GM21360 (cell line): ENCODE measurements around the gene PRKCB.

Experiments used
- ATAC-seq: cut with Tn5 transposase; IDR thresholded peaks from one replicate; pipeline ENCODE4 v1.9.1; 2021; ENCODE audit warnings: mild to moderate bottlenecking, moderate library complexity; ENCODE audit not compliant: unreplicated experiment

Gene PRKCB

DNA sequence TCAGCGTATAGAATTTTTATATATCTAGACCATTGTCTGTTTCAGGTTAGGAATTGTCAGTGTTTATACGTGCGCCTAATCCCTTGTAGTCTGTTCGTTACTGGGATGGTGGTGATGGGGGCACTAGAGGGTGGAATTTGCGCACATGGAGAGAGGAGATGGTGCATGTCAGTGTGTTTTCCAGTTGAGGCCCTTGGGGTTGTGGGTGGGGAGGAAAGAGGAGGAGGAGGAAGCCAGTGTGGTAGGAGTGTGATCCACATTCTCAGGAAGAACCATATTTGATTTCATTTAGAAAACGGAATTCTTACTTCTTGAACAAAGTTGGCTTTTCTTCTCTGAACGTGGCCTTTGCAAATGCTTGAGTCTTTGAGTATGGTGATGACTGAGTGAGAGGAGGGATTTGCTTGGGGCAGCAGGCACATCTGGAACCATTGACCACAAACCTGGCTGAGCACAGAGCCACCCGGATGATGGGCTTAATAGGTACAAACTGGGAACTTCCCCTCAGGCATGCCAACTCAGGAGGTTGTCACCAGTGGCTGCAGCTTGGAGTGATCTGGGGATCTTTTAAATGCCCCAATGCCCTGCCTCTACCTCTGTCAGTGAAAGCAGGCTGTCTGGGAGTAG lies 98.9 kb downstream of the PRKCB start:
- ATAC-seq = no peak

DNA sequence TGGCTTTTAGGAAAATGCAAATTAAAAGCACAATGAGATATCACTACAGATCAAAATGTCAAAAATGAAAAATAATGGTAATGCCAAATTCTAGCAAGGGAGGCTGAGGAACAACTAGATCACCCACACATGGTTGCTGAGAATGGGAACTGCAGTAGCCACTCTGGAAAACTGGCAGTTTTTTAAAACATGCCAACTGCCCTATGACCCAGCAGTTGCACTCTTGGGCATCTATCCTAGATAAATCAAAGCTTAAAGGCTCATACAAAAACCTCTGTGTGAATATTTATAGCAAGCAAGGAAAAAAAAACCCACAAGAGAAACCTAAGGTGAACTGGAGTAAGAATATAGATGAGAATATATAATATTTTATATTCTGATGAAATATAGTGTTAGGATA lies 104.3 kb downstream of the PRKCB start:
- ATAC-seq = no peak

GRCh38 chr16:23941025-23941424 lies 105.2 kb downstream of the PRKCB start:
- ATAC-seq = no peak

DNA sequence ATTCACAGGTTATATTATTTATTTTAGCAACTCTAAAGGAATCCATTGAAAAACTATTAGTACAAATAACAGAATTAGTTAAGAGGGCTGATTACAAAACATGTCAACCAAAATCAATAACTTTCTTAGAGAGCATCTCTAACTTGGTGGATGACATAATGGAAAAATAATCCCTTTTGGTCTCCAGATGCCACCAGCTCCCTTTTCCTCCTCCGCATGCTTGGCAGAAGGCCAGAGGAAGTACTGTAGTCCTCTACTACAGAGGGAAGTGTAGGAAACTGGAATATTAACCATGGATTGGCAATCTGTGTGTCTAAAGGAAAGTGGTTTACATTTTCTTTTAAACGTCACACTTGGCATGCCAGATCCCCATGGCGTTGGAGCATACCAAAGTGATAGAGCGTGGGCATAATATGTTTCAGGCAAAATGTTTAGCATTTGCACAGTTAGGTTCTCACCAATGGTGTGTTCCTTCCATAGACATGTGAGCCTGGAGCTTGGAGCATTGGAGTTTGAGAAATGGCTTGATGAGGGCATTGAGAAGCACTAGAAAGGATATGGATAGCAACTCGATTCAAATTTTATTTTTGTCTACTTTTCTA lies 106.3 kb downstream of the PRKCB start:
- ATAC-seq = no peak

DNA sequence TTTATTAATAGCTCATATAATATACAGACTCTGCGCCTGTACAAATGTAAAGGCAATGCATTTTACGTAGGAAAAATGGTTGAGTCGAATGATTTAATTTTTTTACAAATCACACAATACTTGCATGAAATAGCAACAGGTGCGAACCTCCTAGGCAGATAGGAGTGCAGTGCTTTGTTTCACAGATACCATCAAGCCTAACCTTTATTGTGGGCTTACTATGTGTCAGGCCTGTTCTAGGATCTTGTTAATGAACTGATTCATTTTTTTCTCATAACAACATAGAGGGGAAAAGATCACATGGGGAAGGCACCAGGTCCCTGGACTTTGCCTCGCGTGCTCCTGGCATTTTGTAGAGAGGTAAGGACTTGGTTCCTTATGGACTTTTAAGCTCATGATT lies 107.8 kb downstream of the PRKCB start:
- ATAC-seq = no peak

- no peak for ATAC-seq
These were observed 108.6 kb downstream of the PRKCB start for GRCh38 chr16:23944381-23944780.

DNA sequence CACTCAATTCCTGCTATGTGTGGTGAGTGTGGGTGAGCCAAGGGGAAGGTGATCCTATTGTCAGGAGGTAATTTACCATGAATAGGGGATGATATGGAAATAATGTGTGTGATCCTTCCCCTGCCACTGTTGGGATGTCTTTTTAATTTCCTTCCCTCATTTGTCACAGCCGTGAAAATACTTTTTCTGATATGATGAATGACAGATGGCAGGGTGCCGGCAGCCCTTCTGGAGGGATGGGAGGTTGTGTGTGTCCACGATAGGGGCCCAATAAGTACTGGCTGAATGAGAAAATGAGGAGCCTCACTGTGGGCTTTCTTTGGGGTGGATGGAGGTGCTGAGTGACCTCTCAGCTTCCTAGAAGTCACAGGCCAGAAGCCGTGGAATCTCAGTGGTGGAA lies 109.5 kb downstream of the PRKCB start:
- ATAC-seq = no peak

DNA sequence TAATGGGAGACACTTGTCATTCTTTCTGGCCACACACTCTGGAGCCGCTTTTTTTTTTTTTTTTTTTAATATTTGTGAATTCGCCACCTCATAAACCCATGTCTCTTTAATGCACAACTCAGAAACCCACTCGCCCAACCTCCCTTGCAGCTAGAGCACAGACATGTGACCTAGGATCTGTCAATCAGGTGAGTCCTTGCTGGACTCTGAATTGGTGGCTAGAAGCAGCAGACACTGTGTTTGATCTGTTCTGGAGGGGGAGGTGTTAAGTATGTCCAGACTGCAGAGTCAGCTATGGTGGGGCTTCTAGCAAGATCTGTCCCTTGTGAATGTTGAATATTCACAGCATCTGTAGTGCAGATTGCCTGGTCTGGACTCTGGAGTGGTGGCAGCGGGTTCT lies 112.1 kb downstream of the PRKCB start:
- ATAC-seq = no peak

DNA sequence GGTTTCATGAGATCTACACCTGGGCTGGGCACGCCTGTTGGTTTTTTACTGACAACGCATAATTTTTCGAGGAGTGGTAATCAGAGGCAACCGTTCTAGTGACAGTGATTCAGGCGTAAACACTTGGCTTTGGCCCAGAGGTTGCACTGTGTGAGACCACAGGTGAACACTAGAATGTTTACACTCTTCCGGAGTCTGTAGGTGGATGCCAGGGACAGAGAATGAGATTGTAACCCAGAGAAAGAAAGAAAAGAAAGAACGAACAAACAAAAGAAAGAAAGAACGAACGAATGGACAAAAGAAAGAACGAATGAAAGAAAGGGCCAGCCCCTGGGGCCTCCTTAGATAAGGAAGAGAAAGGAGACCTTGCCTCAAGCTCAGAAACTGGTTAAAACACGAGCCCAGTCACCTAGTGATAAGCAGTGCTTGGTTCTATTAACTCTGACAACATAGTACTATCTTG lies 113.2 kb downstream of the PRKCB start:
- no peak for ATAC-seq

GRCh38 chr16:23949630-23950290 lies 114.0 kb downstream of the PRKCB start:
- ATAC-seq = no peak

DNA sequence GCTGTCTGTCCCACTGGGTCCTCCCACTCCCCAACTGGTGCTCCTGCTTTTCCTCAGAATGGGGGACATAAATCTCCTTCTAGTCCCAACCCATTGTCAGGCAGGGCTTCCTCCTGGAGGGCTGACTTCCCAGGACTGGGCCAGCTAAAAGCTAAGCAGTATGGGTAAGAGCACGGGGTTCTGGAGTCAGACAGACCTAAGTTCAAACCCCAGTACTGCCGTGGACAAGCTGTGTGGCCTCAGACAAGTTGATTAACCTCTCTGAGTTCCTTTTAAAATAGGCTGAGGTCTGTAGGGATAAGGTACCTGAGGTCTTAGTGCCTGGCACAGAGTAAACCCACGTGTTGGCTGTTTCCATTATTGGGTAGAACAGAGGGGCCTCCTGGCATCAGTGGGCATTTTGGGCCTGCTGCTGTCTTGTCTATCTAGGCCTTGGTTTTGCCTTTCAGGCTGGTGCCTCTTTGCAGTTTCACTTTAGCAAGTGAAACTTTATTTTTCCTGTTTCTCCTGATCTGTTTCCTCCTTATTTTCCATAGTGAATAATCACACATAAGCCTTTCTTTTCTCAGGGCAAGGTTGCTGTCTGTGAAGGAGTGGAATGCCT lies 114.6 kb downstream of the PRKCB start:
- no peak for ATAC-seq

DNA sequence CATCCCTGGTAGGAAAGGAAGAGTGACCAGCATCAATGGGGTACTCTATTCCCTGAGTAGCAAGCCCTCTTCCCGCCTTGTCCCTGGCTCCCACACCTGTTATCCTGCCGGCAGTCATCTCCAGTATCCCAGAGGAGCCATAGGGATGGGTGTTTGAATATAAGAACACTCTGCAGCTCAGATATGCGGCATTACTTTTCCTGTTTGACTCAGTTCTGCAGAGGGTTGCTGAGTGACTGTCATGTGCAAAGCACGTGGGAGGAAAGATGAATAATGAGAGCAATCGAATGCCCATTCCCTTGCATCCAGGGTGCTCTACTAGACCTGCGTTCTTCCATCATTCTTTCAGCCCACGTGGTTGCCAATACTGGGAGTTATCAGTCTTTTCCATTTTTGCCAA lies 115.1 kb downstream of the PRKCB start:
- no peak for ATAC-seq

GRCh38 chr16:23952128-23952970 lies 116.6 kb downstream of the PRKCB start:
- no peak for ATAC-seq

DNA sequence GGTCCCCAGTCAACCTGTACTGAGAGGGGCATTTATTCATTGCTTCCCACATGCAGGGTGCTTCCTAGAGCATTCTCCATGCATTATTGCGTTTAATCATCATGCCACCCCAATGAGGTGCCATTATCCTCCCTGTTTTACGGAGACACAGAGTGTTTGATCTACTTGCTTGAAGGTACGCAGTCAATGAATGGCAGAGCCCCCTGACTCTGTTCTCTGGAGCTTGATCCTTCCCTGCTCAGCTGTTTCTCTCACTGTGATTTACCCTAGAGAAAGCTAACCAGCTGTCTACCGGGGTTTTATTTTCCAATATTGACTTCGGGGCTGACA lies 117.2 kb downstream of the PRKCB start:
- no peak for ATAC-seq

DNA sequence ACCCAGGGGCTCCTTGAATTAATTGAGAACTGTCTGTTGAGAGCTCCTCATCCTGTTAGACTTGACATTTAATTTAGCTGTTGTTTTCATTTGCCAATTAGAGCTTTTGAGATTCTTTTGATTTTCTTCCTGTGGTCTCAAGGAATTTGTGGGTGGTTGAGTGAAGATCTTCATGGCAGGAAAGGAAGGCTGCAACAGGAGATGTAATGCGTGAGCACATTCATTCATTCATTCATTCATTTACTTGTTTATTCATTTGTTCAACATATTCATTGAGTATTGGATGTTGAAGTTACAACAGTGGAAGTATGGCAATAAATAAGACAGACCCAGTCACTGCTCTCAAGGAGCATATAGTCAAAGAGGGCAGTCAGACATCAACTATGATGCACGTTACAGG lies 117.7 kb downstream of the PRKCB start:
- ATAC-seq = no peak

DNA sequence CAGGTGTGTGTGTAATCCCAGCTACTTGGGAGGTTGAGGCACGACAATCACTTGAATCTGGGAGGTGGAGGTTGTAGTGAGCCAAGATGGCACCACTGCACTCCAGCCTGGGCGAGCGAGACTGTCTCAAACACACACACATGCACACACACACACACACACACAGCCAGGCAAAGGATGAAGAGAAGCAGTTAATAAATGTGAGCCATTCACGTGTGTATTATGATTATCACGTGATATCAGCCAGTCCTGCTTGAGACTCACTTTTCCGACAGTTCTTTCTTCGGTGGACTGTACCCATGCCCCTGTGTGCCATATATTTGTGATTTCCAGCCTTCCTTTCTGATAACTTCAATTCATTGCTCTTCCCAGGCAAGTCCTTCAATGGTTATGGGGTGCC lies 119.3 kb downstream of the PRKCB start:
- no peak for ATAC-seq

DNA sequence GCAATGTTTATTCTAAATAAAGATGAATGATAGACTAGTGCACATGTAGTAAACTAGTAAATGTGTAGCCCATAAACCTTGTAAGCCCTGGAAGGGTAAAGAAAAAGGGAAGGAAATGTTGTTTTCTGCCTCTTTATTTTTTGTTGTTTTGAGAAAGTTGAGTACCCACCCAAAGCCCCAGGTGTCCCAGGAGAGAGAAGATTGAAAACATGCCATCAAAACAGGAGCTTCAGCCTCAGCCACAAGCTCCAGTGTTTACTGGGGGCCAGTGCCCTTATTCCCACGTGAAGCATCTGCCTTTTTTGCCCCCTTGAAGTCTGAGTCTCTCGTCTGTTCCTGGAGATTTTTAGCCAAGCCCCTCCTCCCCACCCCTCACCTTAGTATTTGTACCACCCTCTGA lies 121.5 kb downstream of the PRKCB start:
- no peak for ATAC-seq

DNA sequence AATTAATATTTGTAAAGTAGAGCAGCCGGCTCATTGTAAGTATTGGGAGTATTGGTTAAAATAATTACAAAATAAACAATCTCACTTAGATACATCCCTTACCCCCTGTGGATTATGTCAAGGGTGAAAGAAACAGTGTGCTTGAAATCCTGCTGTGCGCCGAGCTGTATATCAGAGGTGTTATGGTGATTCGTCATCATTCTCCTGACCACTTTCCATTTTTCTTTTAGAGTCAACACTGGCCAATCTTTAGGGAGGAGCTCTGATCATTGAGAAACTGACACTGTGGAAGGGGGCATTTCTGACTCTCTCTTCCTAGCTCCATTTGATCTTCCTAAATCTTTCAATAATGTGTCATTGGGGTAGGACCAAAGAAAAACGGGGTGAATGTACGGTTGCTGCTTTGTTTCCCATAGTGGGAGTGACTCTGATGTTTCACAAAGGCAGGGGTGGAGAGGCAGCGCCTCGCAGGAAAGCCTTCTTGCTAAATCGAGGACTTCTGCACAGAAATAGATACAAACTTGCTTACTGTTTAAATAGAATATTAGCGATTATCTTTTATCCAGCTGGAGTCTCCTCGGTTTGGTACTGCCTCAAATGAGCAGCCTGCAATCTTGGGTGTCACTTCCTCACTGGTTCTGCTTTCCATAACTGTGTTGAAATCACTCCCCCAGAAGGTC lies 123.4 kb downstream of the PRKCB start:
- no peak for ATAC-seq

DNA sequence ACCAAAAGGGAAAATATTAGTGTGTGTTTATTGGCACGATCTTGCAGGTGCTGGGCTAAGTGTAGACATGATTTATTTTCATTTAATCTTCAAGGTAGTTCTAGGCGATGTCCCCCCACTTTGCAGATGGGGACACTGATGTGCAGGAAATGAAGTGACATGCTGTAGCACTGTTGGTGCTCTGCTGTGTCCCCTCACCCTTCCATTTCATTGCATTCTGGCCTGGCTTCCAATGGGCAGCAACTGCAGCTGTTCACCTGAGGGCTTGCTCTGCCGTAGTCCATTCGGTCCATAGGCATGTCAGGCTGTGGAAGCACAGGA lies 123.9 kb downstream of the PRKCB start:
- no peak for ATAC-seq

GRCh38 chr16:23960081-23960885 lies 124.5 kb downstream of the PRKCB start:
- no peak for ATAC-seq
